ENCODE measurements around the gene HCLS1. TPM values are rescaled to one million over a fixed set of nuclear protein-coding genes. Genes with fewer than 3 reads are reported as not detected.
A peak's percentile ranks its signal among the peaks of the same experiment; 100 is the strongest.

HCLS1 gene
- total and polyA plus RNA-seq, 2 donors (not counting 1 experiment from before 2014, with no cell fraction given), result 161 to 317 TPM

DNA sequence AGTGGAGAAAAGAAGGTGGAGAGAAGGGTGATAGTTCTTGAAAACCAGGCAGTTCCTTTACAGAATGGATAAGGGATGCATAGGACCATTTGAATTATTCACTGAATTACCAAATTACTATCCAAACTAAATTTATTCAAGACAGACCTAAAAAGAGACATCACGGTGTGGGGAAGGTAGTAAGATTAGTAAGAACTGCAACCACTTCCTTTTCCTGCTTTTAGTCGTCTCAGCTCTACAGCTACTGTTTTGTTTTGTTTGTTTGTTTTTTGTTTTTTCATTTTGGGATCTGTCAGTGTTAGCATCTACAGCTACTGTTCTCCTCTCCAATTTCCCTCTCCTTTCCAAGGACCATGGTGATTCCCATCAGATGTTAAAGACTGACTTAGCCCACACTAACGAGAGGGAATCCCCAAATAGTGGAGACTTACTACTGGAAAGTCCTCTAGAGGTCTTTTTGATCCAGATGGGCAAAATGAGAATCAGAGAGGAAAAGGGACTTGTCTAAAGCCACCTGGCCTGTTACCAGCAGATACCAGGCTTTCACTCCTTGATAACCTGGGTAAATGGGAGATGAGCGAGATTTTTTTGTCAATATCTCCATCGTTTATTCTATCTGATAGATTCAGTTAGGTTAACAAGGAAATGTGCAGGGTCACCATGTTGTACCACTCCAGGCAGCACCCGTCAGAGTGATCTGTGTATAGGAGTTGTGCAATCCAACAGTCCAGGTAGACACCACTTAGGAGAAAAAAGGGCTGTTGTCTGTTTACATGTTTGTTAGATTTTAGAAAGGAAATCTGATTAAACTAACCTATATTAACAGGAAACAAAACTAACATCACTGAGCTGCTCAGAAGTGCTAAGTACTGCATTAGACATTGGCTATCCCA lies 6.0 kb downstream of the HCLS1 start:
- TF ChIP-seq EZH2 (IDR thresholded peaks at IDR 0.05; ENCODE audit: borderline replicate concordance, insufficient read depth, low read depth, low read length, poor library complexity, severe bottlenecking), result no peak
- TF ChIP-seq, protein P1, sequence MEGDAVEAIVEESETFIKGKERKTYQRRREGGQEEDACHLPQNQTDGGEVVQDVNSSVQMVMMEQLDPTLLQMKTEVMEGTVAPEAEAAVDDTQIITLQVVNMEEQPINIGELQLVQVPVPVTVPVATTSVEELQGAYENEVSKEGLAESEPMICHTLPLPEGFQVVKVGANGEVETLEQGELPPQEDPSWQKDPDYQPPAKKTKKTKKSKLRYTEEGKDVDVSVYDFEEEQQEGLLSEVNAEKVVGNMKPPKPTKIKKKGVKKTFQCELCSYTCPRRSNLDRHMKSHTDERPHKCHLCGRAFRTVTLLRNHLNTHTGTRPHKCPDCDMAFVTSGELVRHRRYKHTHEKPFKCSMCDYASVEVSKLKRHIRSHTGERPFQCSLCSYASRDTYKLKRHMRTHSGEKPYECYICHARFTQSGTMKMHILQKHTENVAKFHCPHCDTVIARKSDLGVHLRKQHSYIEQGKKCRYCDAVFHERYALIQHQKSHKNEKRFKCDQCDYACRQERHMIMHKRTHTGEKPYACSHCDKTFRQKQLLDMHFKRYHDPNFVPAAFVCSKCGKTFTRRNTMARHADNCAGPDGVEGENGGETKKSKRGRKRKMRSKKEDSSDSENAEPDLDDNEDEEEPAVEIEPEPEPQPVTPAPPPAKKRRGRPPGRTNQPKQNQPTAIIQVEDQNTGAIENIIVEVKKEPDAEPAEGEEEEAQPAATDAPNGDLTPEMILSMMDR (IDR thresholded peaks at IDR 0.05), result no peak
- ChIA-PET POLR2A (no interaction called here), CTCF (no interaction called here)
- Histone ChIP-seq H3K79me2 (ENCODE audit: control insufficient read depth, insufficient read depth, low read length) (peaks cover 97% of the 10 kb centered on the region), H4K20me1 (ENCODE audit: control insufficient read depth, insufficient read depth, low read length, poor library complexity, severe bottlenecking) (peaks cover 57% of the 10 kb centered on the region), H3K27ac (ENCODE audit: low read length in 2 of 2) (peak overlapping the region; percentile 24 to 71), H3K9ac (ENCODE audit: low read length) (peak overlapping the region; percentile 29), H2AFZ (ENCODE audit: insufficient read depth, low read depth, low read length, poor library complexity, severe bottlenecking) (peak overlapping the region; percentile 12), H3K4me2 (replicated peaks; ENCODE audit: low read depth, low read length, poor library complexity, severe bottlenecking) (peak overlapping the region; percentile 40), H3K4me3 (ENCODE audit: control extremely low read depth in 1 of 5, extremely low read depth in 1 of 5, insufficient read depth in 1 of 5, low read depth in 2 of 5, low read length in 4 of 5) (peak overlapping the region in 1 of 5 experiments; percentile 29), H3K27me3 (replicated peaks in 1 of 4; ENCODE audit: control extremely low read depth in 1 of 4, control insufficient read depth in 3 of 4, insufficient read depth in 4 of 4, low read length in 3 of 4) (no peaks in the 10 kb centered on the region), H3K36me3 (replicated peaks in 1 of 2; ENCODE audit: control extremely low read depth in 1 of 2, control insufficient read depth in 1 of 2, extremely low read depth in 1 of 2, insufficient read depth in 2 of 2, low read length in 1 of 2) (peaks cover 0 to 90% of the 10 kb centered on the region in 2 experiments), H3K4me1 (ENCODE audit: control insufficient read depth in 2 of 2, insufficient read depth in 2 of 2, low read length in 2 of 2) (peaks cover 37 to 39% of the 10 kb centered on the region in 2 donors), H3K9me3 (ENCODE audit: control extremely low read depth in 1 of 3, control insufficient read depth in 2 of 3, insufficient read depth in 1 of 3, low read length in 2 of 3) (no peaks in the 10 kb centered on the region)
- no peaks in the 10 kb centered on the region for H3K9me3 Mint-ChIP-seq (ENCODE audit: insufficient read depth)
- 53% methylated on average over 2 of the region's 6 CpGs for WGBS (ENCODE audit: insufficient coverage)
- DNase-seq (no peak), ATAC-seq (ENCODE audit: low read depth) (no peak)
- intact Hi-C loops (cut with micrococcal nuclease), result no loop called here
- peaks cover 63% of the 10 kb centered on the region for H3K4me1 Mint-ChIP-seq
- H3K27ac Mint-ChIP-seq, result peak overlapping the region; percentile 47
- H3K27me3 Mint-ChIP-seq, result no peaks in the 10 kb centered on the region
- H3K4me3 Mint-ChIP-seq, result no peak overlapping the region

DNA sequence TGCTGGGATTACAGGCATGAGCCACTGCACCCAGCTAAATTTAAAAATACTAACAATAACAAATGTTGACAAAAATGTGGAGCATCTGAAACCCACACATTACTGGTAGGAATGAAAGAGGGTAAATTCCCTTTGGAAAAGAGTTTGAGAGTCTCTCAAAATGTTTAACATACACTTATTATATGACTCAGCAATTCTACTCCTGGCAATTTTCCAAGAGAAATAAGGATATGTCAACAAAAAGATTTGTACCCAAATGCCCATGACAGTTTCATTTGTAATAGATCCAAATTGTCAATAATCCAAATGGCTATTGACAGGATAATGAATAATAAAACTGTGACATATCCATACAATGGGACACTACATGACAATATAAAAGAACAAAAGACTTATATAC lies 9.0 kb downstream of the HCLS1 start:
- Mint-ChIP-seq H3K27ac (no peak overlapping the region), H3K4me3 (no peak overlapping the region)

More for the DNA sequence above, 9.0 kb downstream of the HCLS1 start:
- DNase-seq (no peak), ATAC-seq (ENCODE audit: low read depth) (no peak)
- H3K4me1 Mint-ChIP-seq, result peaks cover 37% of the 10 kb centered on the region
- Histone ChIP-seq H3K79me2 (ENCODE audit: control insufficient read depth, insufficient read depth, low read length) (peaks cover 66% of the 10 kb centered on the region), H3K27ac (ENCODE audit: low read length in 2 of 2) (no peak overlapping the region), H3K9ac (ENCODE audit: low read length) (no peak overlapping the region), H2AFZ (ENCODE audit: insufficient read depth, low read depth, low read length, poor library complexity, severe bottlenecking) (no peak overlapping the region), H3K4me2 (replicated peaks; ENCODE audit: low read depth, low read length, poor library complexity, severe bottlenecking) (no peak overlapping the region), H3K4me1 (ENCODE audit: control insufficient read depth in 2 of 2, insufficient read depth in 2 of 2, low read length in 2 of 2) (peaks cover 17 to 18% of the 10 kb centered on the region in 2 donors), H3K36me3 (replicated peaks in 1 of 2; ENCODE audit: control extremely low read depth in 1 of 2, control insufficient read depth in 1 of 2, extremely low read depth in 1 of 2, insufficient read depth in 2 of 2, low read length in 1 of 2) (peaks cover 1 to 80% of the 10 kb centered on the region in 2 experiments), H3K9me3 (ENCODE audit: control extremely low read depth in 1 of 3, control insufficient read depth in 2 of 3, insufficient read depth in 1 of 3, low read length in 2 of 3) (no peaks in the 10 kb centered on the region), H3K27me3 (replicated peaks in 1 of 4; ENCODE audit: control extremely low read depth in 1 of 4, control insufficient read depth in 3 of 4, insufficient read depth in 4 of 4, low read length in 3 of 4) (no peaks in the 10 kb centered on the region), H4K20me1 (ENCODE audit: control insufficient read depth, insufficient read depth, low read length, poor library complexity, severe bottlenecking) (peaks cover 58% of the 10 kb centered on the region), H3K4me3 (ENCODE audit: control extremely low read depth in 1 of 5, extremely low read depth in 1 of 5, insufficient read depth in 1 of 5, low read depth in 2 of 5, low read length in 4 of 5) (no peak overlapping the region)
- H3K27me3 Mint-ChIP-seq, result no peaks in the 10 kb centered on the region
- intact Hi-C loops (cut with micrococcal nuclease), result no loop called here
- no peaks in the 10 kb centered on the region for H3K9me3 Mint-ChIP-seq (ENCODE audit: insufficient read depth)
- POLR2A ChIA-PET, result no interaction called here
- CTCF ChIA-PET, result no interaction called here
- no peak for TF ChIP-seq EZH2 (IDR thresholded peaks at IDR 0.05; ENCODE audit: borderline replicate concordance, insufficient read depth, low read depth, low read length, poor library complexity, severe bottlenecking)
- TF ChIP-seq, protein P1 (IDR thresholded peaks at IDR 0.05), result no peak

Measured in B cell (primary cell).